Measurements from ENCODE around the gene PSME3IP1. TPM values are rescaled to one million over a fixed set of nuclear protein-coding genes. Genes with fewer than 3 reads are reported as not detected.
"Not testable (repeated sequence)": the region's sequence is repeated elsewhere in the genome, so short reads cannot be mapped to it uniquely, and the experiment has no call there.

The PSME3IP1 gene
- total and polyA plus RNA-seq, 5 donors = 57.8 to 68.7 (median 64.5) TPM

- intact Hi-C loops (cut with DNase I) = no loop called here
- WGBS = 98% methylated on average over 6 of the region's 6 CpGs
- ATAC-seq = no peak
Observed at GRCh38 chr16:57224651-57225335, 39.0 kb upstream of the PSME3IP1 start.

GRCh38 chr16:57223057-57223456 lies 37.2 kb upstream of the PSME3IP1 start:
- H3K27me3 ChIP-seq (ENCODE audit: control insufficient read depth, insufficient read depth) = no peaks in the 10 kb centered on the region
- intact Hi-C loops (cut with DNase I) = no loop called here
- DNase-seq = no peak
- H3K9me3 ChIP-seq (ENCODE audit: control insufficient read depth, low read length) = no peaks in the 10 kb centered on the region
- no peak overlapping the region for H3K4me3 ChIP-seq (ENCODE audit: low read length)
- no peak overlapping the region for H3K27ac ChIP-seq (ENCODE audit: low read length)
- 66% methylated on average over 1 of the region's 1 CpG for WGBS
- no peaks in the 10 kb centered on the region for H3K4me1 ChIP-seq (ENCODE audit: control insufficient read depth, insufficient read depth, low read length)
- no peak for ATAC-seq

More at GRCh38 chr16:57224651-57225335, 39.0 kb upstream of the PSME3IP1 start:
- Histone ChIP-seq H3K4me1 (ENCODE audit: control insufficient read depth, insufficient read depth, low read length) (no peaks in the 10 kb centered on the region), H3K9me3 (ENCODE audit: control insufficient read depth, low read length) (no peaks in the 10 kb centered on the region), H3K27ac (ENCODE audit: low read length) (no peak overlapping the region), H3K4me3 (ENCODE audit: low read length) (no peak overlapping the region), H3K27me3 (ENCODE audit: control insufficient read depth, insufficient read depth) (no peaks in the 10 kb centered on the region)
- no peak for DNase-seq

DNA sequence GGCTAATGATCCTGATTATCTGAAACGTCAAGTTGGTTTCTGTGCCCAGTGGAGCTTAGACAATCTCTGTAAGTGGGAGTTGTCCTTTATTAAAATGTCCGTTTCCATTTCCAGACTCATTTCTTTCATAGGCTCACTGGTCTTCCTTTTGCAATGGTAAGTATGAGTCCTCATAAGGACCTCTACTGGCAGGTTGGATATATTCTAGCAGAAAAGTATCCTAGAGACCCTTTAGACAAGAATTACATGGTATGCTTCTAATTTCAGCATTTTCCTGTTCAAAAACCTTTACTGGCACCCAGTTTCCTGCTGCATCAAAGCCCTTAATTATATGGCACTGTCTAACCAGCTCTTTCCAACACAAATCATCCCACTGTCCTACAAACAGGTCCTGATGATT lies 31.1 kb upstream of the PSME3IP1 start:
- 80% methylated on average over 2 of the region's 2 CpGs for WGBS

GRCh38 chr16:57213462-57213861 lies 27.6 kb upstream of the PSME3IP1 start:
- H3K9me3 ChIP-seq (ENCODE audit: control insufficient read depth, low read length) = peaks cover 2% of the 10 kb centered on the region
- no peak for DNase-seq
- H3K4me1 ChIP-seq (ENCODE audit: control insufficient read depth, insufficient read depth, low read length) = no peaks in the 10 kb centered on the region
- no peak overlapping the region for H3K27ac ChIP-seq (ENCODE audit: low read length)
- 92% methylated on average over 1 of the region's 1 CpG for WGBS
- intact Hi-C loops (cut with DNase I) = no loop called here
- no peak for ATAC-seq
- H3K27me3 ChIP-seq (ENCODE audit: control insufficient read depth, insufficient read depth) = no peaks in the 10 kb centered on the region
- H3K4me3 ChIP-seq (ENCODE audit: low read length) = no peak overlapping the region

More for the DNA sequence above, 31.1 kb upstream of the PSME3IP1 start:
- ATAC-seq (no peak), DNase-seq (no peak)
- intact Hi-C loops (cut with DNase I) = no loop called here
- peaks cover 2% of the 10 kb centered on the region for H3K9me3 ChIP-seq (ENCODE audit: control insufficient read depth, low read length)
- no peak overlapping the region for H3K27ac ChIP-seq (ENCODE audit: low read length)
- no peak overlapping the region for H3K4me3 ChIP-seq (ENCODE audit: low read length)
- no peaks in the 10 kb centered on the region for H3K4me1 ChIP-seq (ENCODE audit: control insufficient read depth, insufficient read depth, low read length)
- no peaks in the 10 kb centered on the region for H3K27me3 ChIP-seq (ENCODE audit: control insufficient read depth, insufficient read depth)

GRCh38 chr16:57209780-57210179 lies 23.9 kb upstream of the PSME3IP1 start:
- DNase-seq (no peak), ATAC-seq (no peak)

GRCh38 chr16:57208926-57209325 lies 23.1 kb upstream of the PSME3IP1 start:
- 95% methylated on average over 1 of the region's 1 CpG for WGBS
- Histone ChIP-seq H3K9me3 (ENCODE audit: control insufficient read depth, low read length) (no peaks in the 10 kb centered on the region), H3K4me3 (ENCODE audit: low read length) (no peak overlapping the region), H3K27me3 (ENCODE audit: control insufficient read depth, insufficient read depth) (no peaks in the 10 kb centered on the region), H3K4me1 (ENCODE audit: control insufficient read depth, insufficient read depth, low read length) (no peaks in the 10 kb centered on the region), H3K27ac (ENCODE audit: low read length) (no peak overlapping the region)
- no peak for DNase-seq
- no peak for ATAC-seq
- intact Hi-C loops (cut with DNase I) = no loop called here

More at GRCh38 chr16:57209780-57210179, 23.9 kb upstream of the PSME3IP1 start:
- intact Hi-C loops (cut with DNase I) = no loop called here
- Histone ChIP-seq H3K9me3 (ENCODE audit: control insufficient read depth, low read length) (no peaks in the 10 kb centered on the region), H3K4me1 (ENCODE audit: control insufficient read depth, insufficient read depth, low read length) (no peaks in the 10 kb centered on the region), H3K4me3 (ENCODE audit: low read length) (no peak overlapping the region), H3K27ac (ENCODE audit: low read length) (no peak overlapping the region), H3K27me3 (ENCODE audit: control insufficient read depth, insufficient read depth) (no peaks in the 10 kb centered on the region)
- 96% methylated on average over 5 of the region's 5 CpGs for WGBS

GRCh38 chr16:57204675-57205074 lies 18.8 kb upstream of the PSME3IP1 start:
- no peak overlapping the region for H3K27ac ChIP-seq (ENCODE audit: low read length)
- no peak for ATAC-seq
- H3K4me3 ChIP-seq (ENCODE audit: low read length) = no peak overlapping the region
- 90% methylated on average over 12 of the region's 12 CpGs for WGBS
- no peak for DNase-seq
- no peaks in the 10 kb centered on the region for H3K27me3 ChIP-seq (ENCODE audit: control insufficient read depth, insufficient read depth)
- intact Hi-C loops (cut with DNase I) = no loop called here
- H3K9me3 ChIP-seq (ENCODE audit: control insufficient read depth, low read length) = no peaks in the 10 kb centered on the region
- no peaks in the 10 kb centered on the region for H3K4me1 ChIP-seq (ENCODE audit: control insufficient read depth, insufficient read depth, low read length)

GRCh38 chr16:57203451-57203850 lies 17.6 kb upstream of the PSME3IP1 start:
- WGBS = 82% methylated on average over 1 of the region's 1 CpG
- no peak for ATAC-seq
- intact Hi-C loops (cut with DNase I) = no loop called here

DNA sequence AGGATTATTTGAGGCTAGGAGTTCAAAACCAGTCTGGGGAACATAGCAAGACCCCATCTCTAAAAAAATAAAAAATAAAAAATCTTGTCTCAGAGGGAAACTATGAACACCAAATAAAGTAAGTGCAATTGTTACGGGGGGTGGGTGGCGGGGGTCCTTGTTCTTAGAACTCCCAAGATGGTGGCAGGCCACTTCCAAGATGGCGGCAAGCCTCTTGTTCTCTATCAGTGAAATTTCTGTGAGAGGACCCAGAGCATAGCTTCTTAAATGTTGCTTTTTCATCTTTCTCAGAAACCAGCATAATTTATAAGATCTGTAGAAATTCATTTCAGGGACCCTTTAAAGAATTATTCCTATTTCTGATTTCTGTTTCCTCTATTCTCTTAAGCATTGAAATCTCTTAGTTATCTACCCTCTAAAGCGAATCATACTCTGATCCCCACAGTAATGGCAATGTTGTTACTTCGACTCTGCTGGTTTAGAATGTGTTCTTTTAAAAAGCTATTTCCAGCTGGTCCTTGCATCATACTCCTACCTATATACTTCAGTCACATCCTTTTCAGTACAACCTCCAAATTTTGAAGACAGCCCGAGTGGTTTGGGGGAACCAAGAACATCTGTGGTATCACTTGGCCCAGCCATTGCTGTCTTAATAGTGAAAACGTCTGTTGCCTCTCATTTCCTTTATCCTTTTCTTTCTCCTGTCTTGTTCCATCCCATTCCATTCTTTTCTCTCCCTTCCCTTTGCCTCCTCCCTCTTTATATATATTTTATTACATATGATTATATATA lies 16.5 kb upstream of the PSME3IP1 start:
- 88% methylated on average over 7 of the region's 7 CpGs for WGBS
- H3K4me3 ChIP-seq (ENCODE audit: low read length) = no peak overlapping the region
- no peak overlapping the region for H3K27ac ChIP-seq (ENCODE audit: low read length)
- no peaks in the 10 kb centered on the region for H3K9me3 ChIP-seq (ENCODE audit: control insufficient read depth, low read length)
- no peak for ATAC-seq
- no peaks in the 10 kb centered on the region for H3K4me1 ChIP-seq (ENCODE audit: control insufficient read depth, insufficient read depth, low read length)
- DNase-seq = no peak
- no peaks in the 10 kb centered on the region for H3K27me3 ChIP-seq (ENCODE audit: control insufficient read depth, insufficient read depth)
- intact Hi-C loops (cut with DNase I) = no loop called here

More at GRCh38 chr16:57203451-57203850, 17.6 kb upstream of the PSME3IP1 start:
- no peak for DNase-seq
- no peaks in the 10 kb centered on the region for H3K27me3 ChIP-seq (ENCODE audit: control insufficient read depth, insufficient read depth)
- H3K9me3 ChIP-seq (ENCODE audit: control insufficient read depth, low read length) = no peaks in the 10 kb centered on the region
- no peaks in the 10 kb centered on the region for H3K4me1 ChIP-seq (ENCODE audit: control insufficient read depth, insufficient read depth, low read length)
- H3K4me3 ChIP-seq (ENCODE audit: low read length) = no peak overlapping the region
- H3K27ac ChIP-seq (ENCODE audit: low read length) = no peak overlapping the region

DNA sequence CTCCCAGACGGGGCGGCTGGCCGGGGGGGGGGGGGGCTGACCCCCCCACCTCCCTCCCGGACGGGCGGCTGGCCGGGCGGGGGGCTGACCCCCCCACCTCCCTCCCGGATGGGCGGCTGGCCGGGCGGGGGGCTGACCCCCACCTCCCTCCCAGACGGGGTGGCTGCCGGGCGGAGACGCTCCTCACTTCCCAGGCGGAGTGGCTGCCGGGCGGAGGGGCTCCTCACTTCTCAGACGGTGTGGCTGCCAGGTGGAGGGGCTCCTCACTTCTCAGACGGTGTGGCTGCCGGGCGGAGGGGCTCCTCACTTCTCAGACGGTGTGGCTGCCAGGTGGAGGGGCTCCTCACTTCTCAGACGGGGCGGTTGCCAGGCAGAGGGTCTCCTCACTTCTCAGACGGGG lies 15.1 kb upstream of the PSME3IP1 start:
- ATAC-seq; H3K9me3 ChIP-seq (ENCODE audit: control insufficient read depth, low read length); H3K4me1 ChIP-seq (ENCODE audit: control insufficient read depth, insufficient read depth, low read length); H3K4me3 ChIP-seq (ENCODE audit: low read length); intact Hi-C loops (cut with DNase I); H3K27me3 ChIP-seq (ENCODE audit: control insufficient read depth, insufficient read depth); H3K27ac ChIP-seq (ENCODE audit: low read length): not testable (repeated sequence)
- 87% methylated on average over 25 of the region's 27 CpGs for WGBS
- DNase-seq = peak in 1 of 3 donors; percentile 53

DNA sequence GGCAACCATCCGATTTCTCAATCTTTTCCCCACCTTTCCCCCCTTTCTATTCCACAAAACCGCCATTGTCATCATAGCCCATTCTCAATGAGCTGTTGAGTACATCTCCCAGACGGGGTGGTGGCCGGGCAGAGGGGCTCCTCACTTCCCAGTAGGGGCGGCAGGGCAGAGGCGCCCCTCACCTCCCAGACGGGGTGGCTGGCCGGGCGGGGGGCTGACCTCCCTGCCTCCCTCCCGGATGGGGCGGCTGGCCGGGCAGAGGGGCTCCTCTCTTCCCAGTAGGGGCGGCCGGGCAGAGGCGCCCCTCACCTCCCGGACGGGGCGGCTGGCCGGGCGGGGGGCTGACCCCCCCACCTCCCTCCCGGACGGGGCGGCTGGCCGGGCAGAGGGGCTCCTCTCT lies 14.5 kb upstream of the PSME3IP1 start:
- H3K9me3 ChIP-seq (ENCODE audit: control insufficient read depth, low read length); H3K27ac ChIP-seq (ENCODE audit: low read length); H3K4me1 ChIP-seq (ENCODE audit: control insufficient read depth, insufficient read depth, low read length); ATAC-seq; DNase-seq; H3K4me3 ChIP-seq (ENCODE audit: low read length); H3K27me3 ChIP-seq (ENCODE audit: control insufficient read depth, insufficient read depth); intact Hi-C loops (cut with DNase I): not testable (repeated sequence)
- WGBS = 97% methylated on average over 15 of the region's 24 CpGs
